Subcutaneous adipose tissue (tissue), 4 donors: ENCODE measurements around the gene SLC22A3. TPM values are rescaled to one million over a fixed set of nuclear protein-coding genes. Genes with fewer than 3 reads are reported as not detected.

Source experiments
- CTCF ChIP-seq: fragments of 450-650 bp; IDR thresholded peaks from one replicate; pipeline ENCODE4 v1.5.1; 2016; ENCODE audit warnings: low read depth, mild to moderate bottlenecking, control low read depth, antibody characterized with exemption, moderate library complexity
- total RNA-seq, 4 donors: library from RNA; depleted of rRNA; stranded (reverse); fragments of >200 nt; gene quantifications; one replicate each; pipeline ENCODE4 v1.1.0, GENCODE V29; 2016

The SLC22A3 gene
- total RNA-seq, 4 donors from 2014 or later: 6.8 to 9.8 (median 8.8) TPM

- TF ChIP-seq CTCF: no peak
These were observed 152.5 kb downstream of the SLC22A3 start for GRCh38 chr6:160500639-160501038.

Other genes with a start within 250 kb of the SLC22A3 start
- 1 to 10 TPM; 1.4 to 2.6 (median 1.5) TPM for gene SLC22A1, start 226.6 kb upstream of the SLC22A3 start, total RNA-seq
- not detected for gene SLC22A2, start 89.6 kb upstream of the SLC22A3 start, total RNA-seq